Stimulated activated CD4-positive, alpha-beta T cell treated with anti-CD3 and anti-CD28 coated beads, Interleukin-4, amount 100 ng/mL, for 4 hours (primary cell): ENCODE measurements around the gene TNS3.

Source experiments
- DNase-seq, 2 experiments: peaks; one replicate each; pipeline ENCODE4 v3.0.0-alpha.2; 2020

The TNS3 gene

GRCh38 chr7:47465191-47465590 is 116.7 kb downstream of the TNS3 start:
- DNase-seq = no peak

GRCh38 chr7:47464266-47464665 is 117.6 kb downstream of the TNS3 start:
- DNase-seq = no peak

GRCh38 chr7:47461746-47462145 is 120.2 kb downstream of the TNS3 start:
- DNase-seq = no peak

- no peak for DNase-seq
Measured at GRCh38 chr7:47461161-47461560, 120.8 kb downstream of the TNS3 start.

GRCh38 chr7:47460251-47460989 is 121.5 kb downstream of the TNS3 start:
- no peak for DNase-seq

- no peak for DNase-seq
Measured at GRCh38 chr7:47458486-47458885, 123.4 kb downstream of the TNS3 start.

GRCh38 chr7:47458057-47458456 is 123.9 kb downstream of the TNS3 start:
- no peak for DNase-seq

- DNase-seq = no peak
Measured at GRCh38 chr7:47456210-47456955, 125.5 kb downstream of the TNS3 start.

- no peak for DNase-seq
Measured at GRCh38 chr7:47455872-47456185, 126.1 kb downstream of the TNS3 start.

GRCh38 chr7:47454974-47455871 is 126.7 kb downstream of the TNS3 start:
- DNase-seq = no peak

- DNase-seq = no peak
Measured at GRCh38 chr7:47454069-47454973, 127.6 kb downstream of the TNS3 start.

- DNase-seq = no peak
Measured at GRCh38 chr7:47453093-47454061, 128.5 kb downstream of the TNS3 start.

GRCh38 chr7:47452715-47453092 is 129.2 kb downstream of the TNS3 start:
- no peak for DNase-seq

GRCh38 chr7:47452295-47452694 is 129.6 kb downstream of the TNS3 start:
- DNase-seq = no peak

GRCh38 chr7:47451851-47452205 is 130.1 kb downstream of the TNS3 start:
- DNase-seq = no peak

- DNase-seq = no peak
Measured at GRCh38 chr7:47449810-47450590, 131.9 kb downstream of the TNS3 start.

GRCh38 chr7:47448971-47449370 is 132.9 kb downstream of the TNS3 start:
- no peak for DNase-seq

GRCh38 chr7:47447621-47448349 is 134.1 kb downstream of the TNS3 start:
- DNase-seq = no peak

- no peak for DNase-seq
Measured at GRCh38 chr7:47446871-47447466, 134.9 kb downstream of the TNS3 start.
